ENCODE results near the gene BLACAT1. TPM values are rescaled to one million over a fixed set of nuclear protein-coding genes. Genes with fewer than 3 reads are reported as not detected.
A peak's percentile ranks its signal among the peaks of the same experiment; 100 is the strongest.
"Not testable (repeated sequence)": the region's sequence is repeated elsewhere in the genome, so short reads cannot be mapped to it uniquely, and the experiment has no call there.

BLACAT1 gene
- polyA plus RNA-seq, 4 donors: 0.22 to 0.43 (median 0.30) TPM; not detected in 1

GRCh38 chr1:205437570-205437969 is 18.3 kb downstream of the BLACAT1 start:
- Histone ChIP-seq H3K4me1 (ENCODE audit: control insufficient read depth in 3 of 3, insufficient read depth in 2 of 3, low read depth in 1 of 3, low read length in 2 of 3) (peaks cover 8 to 53% (median 15%) of the 10 kb centered on the region in 3 donors), H3K27me3 (ENCODE audit: control insufficient read depth in 3 of 3, insufficient read depth in 3 of 3, low read length in 3 of 3) (peaks cover 0 to 15% (median 0%) of the 10 kb centered on the region in 3 donors), H3K27ac (ENCODE audit: low read depth in 1 of 3, low read length in 2 of 3) (no peak overlapping the region), H3K4me3 (ENCODE audit: low read depth in 1 of 3, low read length in 3 of 3) (no peak overlapping the region), H3K9me3 (ENCODE audit: control insufficient read depth in 2 of 2, insufficient read depth in 1 of 2, low read depth in 1 of 2, low read length in 1 of 2) (no peaks in the 10 kb centered on the region), H3K36me3 (ENCODE audit: control insufficient read depth in 3 of 3, insufficient read depth in 2 of 3, low read depth in 1 of 3, low read length in 3 of 3) (peaks cover 0 to 3% (median 0%) of the 10 kb centered on the region in 3 donors)
- DNase-seq: no peak
- WGBS, 3 donors: 86 to 95% (median 90%) methylated on average over 2 of the region's 2 CpGs
- FAIRE-seq: no peak

- H3K36me3 ChIP-seq (ENCODE audit: control insufficient read depth in 3 of 3, insufficient read depth in 2 of 3, low read depth in 1 of 3, low read length in 3 of 3): peaks cover 0 to 3% (median 0%) of the 10 kb centered on the region in 3 donors
- DNase-seq (no peak), FAIRE-seq (no peak)
- peaks cover 6 to 47% (median 10%) of the 10 kb centered on the region in 3 donors for H3K4me1 ChIP-seq (ENCODE audit: control insufficient read depth in 3 of 3, insufficient read depth in 2 of 3, low read depth in 1 of 3, low read length in 2 of 3)
- H3K27me3 ChIP-seq (ENCODE audit: control insufficient read depth in 3 of 3, insufficient read depth in 3 of 3, low read length in 3 of 3): peaks cover 0 to 19% (median 0%) of the 10 kb centered on the region in 3 donors
- no peak overlapping the region for H3K27ac ChIP-seq (ENCODE audit: low read depth in 1 of 3, low read length in 2 of 3)
- no peak overlapping the region for H3K4me3 ChIP-seq (ENCODE audit: low read depth in 1 of 3, low read length in 3 of 3)
- H3K9me3 ChIP-seq (ENCODE audit: control insufficient read depth in 2 of 2, insufficient read depth in 1 of 2, low read depth in 1 of 2, low read length in 1 of 2): no peaks in the 10 kb centered on the region
- 78 to 82% (median 79%) methylated on average over 5 of the region's 5 CpGs for WGBS, 3 donors
Measured at GRCh38 chr1:205436776-205437410, 19.0 kb downstream of the BLACAT1 start.

GRCh38 chr1:205435578-205436573 is 20.0 kb downstream of the BLACAT1 start:
- Histone ChIP-seq H3K27ac (ENCODE audit: low read depth in 1 of 3, low read length in 2 of 3) (no peak overlapping the region), H3K9me3 (ENCODE audit: control insufficient read depth in 2 of 2, insufficient read depth in 1 of 2, low read depth in 1 of 2, low read length in 1 of 2) (no peaks in the 10 kb centered on the region), H3K4me3 (ENCODE audit: low read depth in 1 of 3, low read length in 3 of 3) (no peak overlapping the region), H3K4me1 (ENCODE audit: control insufficient read depth in 3 of 3, insufficient read depth in 2 of 3, low read depth in 1 of 3, low read length in 2 of 3) (peaks cover 0 to 37% (median 3%) of the 10 kb centered on the region in 3 donors), H3K27me3 (ENCODE audit: control insufficient read depth in 3 of 3, insufficient read depth in 3 of 3, low read length in 3 of 3) (peaks cover 0 to 20% (median 0%) of the 10 kb centered on the region in 3 donors), H3K36me3 (ENCODE audit: control insufficient read depth in 3 of 3, insufficient read depth in 2 of 3, low read depth in 1 of 3, low read length in 3 of 3) (peaks cover 0 to 3% (median 0%) of the 10 kb centered on the region in 3 donors)
- FAIRE-seq: no peak
- WGBS, 3 donors: 54 to 65% (median 64%) methylated on average over 11 of the region's 11 CpGs
- DNase-seq: no peak

DNA sequence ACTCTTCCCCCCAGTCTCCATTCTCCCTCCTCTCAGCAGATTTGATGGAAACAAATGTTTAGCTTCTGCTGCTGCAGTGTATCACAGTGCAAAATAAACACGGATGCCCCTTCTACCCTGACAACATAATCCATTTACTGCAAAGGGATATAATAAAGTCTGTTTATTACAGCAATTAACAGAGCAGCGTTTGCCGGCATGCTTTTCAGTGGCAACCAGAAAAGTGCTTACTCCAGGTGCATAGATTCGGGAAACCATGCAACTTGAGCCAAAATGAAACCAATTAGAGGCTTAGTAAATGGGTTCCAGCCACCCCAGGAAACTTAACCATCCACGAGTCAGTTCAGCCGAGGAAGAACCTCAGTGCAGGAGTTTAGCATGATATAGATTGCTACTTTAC is 21.1 kb downstream of the BLACAT1 start:
- FAIRE-seq (no peak), DNase-seq (peak; percentile 51 to 67)
- H3K4me3 ChIP-seq (ENCODE audit: low read depth in 1 of 3, low read length in 3 of 3): no peak overlapping the region
- H3K9me3 ChIP-seq (ENCODE audit: control insufficient read depth in 2 of 2, insufficient read depth in 1 of 2, low read depth in 1 of 2, low read length in 1 of 2): no peaks in the 10 kb centered on the region
- H3K27ac ChIP-seq (ENCODE audit: low read depth in 1 of 3, low read length in 2 of 3): no peak overlapping the region
- 14 to 48% (median 25%) methylated on average over 6 of the region's 6 CpGs for WGBS, 3 donors
- no peaks in the 10 kb centered on the region for H3K36me3 ChIP-seq (ENCODE audit: control insufficient read depth in 3 of 3, insufficient read depth in 2 of 3, low read depth in 1 of 3, low read length in 3 of 3)
- peaks cover 0 to 26% (median 0%) of the 10 kb centered on the region in 3 donors for H3K4me1 ChIP-seq (ENCODE audit: control insufficient read depth in 3 of 3, insufficient read depth in 2 of 3, low read depth in 1 of 3, low read length in 2 of 3)
- H3K27me3 ChIP-seq (ENCODE audit: control insufficient read depth in 3 of 3, insufficient read depth in 3 of 3, low read length in 3 of 3): peaks cover 0 to 27% (median 0%) of the 10 kb centered on the region in 3 donors

GRCh38 chr1:205432692-205433091 is 23.2 kb downstream of the BLACAT1 start:
- not testable (repeated sequence) for FAIRE-seq
- WGBS, 3 donors: 86 to 96% (median 86%) methylated on average over 1 of the region's 1 CpG

GRCh38 chr1:205432116-205432515 is 23.7 kb downstream of the BLACAT1 start:
- 66 to 82% (median 80%) methylated on average over 2 of the region's 2 CpGs for WGBS, 3 donors
- H3K27me3 ChIP-seq (ENCODE audit: control insufficient read depth in 3 of 3, insufficient read depth in 3 of 3, low read length in 3 of 3): peaks cover 0 to 39% (median 0%) of the 10 kb centered on the region in 3 donors

More at GRCh38 chr1:205432692-205433091, 23.2 kb downstream of the BLACAT1 start:
- DNase-seq; H3K4me3 ChIP-seq (ENCODE audit: low read depth in 1 of 3, low read length in 3 of 3); H3K36me3 ChIP-seq (ENCODE audit: control insufficient read depth in 3 of 3, insufficient read depth in 2 of 3, low read depth in 1 of 3, low read length in 3 of 3); H3K4me1 ChIP-seq (ENCODE audit: control insufficient read depth in 3 of 3, insufficient read depth in 2 of 3, low read depth in 1 of 3, low read length in 2 of 3); H3K27ac ChIP-seq (ENCODE audit: low read depth in 1 of 3, low read length in 2 of 3); H3K9me3 ChIP-seq (ENCODE audit: control insufficient read depth in 2 of 2, insufficient read depth in 1 of 2, low read depth in 1 of 2, low read length in 1 of 2): not testable (repeated sequence)
- peaks cover 0 to 35% (median 0%) of the 10 kb centered on the region in 3 donors for H3K27me3 ChIP-seq (ENCODE audit: control insufficient read depth in 3 of 3, insufficient read depth in 3 of 3, low read length in 3 of 3)

DNA sequence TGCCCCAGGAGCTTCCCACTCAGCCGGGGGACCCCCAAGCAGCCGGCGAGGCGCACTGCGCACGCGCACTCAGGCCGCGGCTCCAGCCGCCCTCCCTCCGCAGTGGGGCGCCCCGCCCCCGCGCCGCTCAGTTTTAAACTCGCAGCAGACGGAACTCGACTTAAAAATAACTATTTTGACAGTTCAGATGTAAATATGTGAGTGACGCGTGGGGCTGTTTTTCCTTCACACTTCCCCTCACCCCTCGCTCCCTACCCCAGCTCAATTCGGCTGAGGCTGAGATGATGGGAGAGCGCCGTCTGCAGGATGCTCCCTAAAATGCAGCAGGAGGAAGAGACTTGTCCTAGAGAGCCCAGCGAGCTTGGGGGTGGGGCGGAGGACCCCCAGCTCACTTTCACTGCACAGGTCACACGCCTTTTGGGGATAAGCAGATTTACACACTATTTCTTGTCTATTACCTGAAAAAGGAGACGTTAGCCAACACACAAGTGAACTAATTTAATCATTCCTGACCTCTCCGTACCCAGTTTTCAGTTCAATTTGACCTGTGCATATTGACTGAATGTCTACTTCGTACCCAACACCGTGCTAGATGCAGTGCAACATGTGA is 25.0 kb downstream of the BLACAT1 start:
- no peak for FAIRE-seq
- peaks cover 0 to 40% (median 3%) of the 10 kb centered on the region in 3 donors for H3K27me3 ChIP-seq (ENCODE audit: control insufficient read depth in 3 of 3, insufficient read depth in 3 of 3, low read length in 3 of 3)
- WGBS, 3 donors: 4 to 6% (median 6%) methylated on average over 32 of the region's 32 CpGs

More at GRCh38 chr1:205432116-205432515, 23.7 kb downstream of the BLACAT1 start:
- Histone ChIP-seq H3K4me1 (ENCODE audit: control insufficient read depth in 3 of 3, insufficient read depth in 2 of 3, low read depth in 1 of 3, low read length in 2 of 3) (peaks cover 0 to 9% (median 0%) of the 10 kb centered on the region in 3 donors), H3K4me3 (ENCODE audit: low read depth in 1 of 3, low read length in 3 of 3) (no peak overlapping the region), H3K9me3 (ENCODE audit: control insufficient read depth in 2 of 2, insufficient read depth in 1 of 2, low read depth in 1 of 2, low read length in 1 of 2) (no peaks in the 10 kb centered on the region), H3K27ac (ENCODE audit: low read depth in 1 of 3, low read length in 2 of 3) (no peak overlapping the region), H3K36me3 (ENCODE audit: control insufficient read depth in 3 of 3, insufficient read depth in 2 of 3, low read depth in 1 of 3, low read length in 3 of 3) (no peaks in the 10 kb centered on the region)
- FAIRE-seq: no peak
- DNase-seq: no peak

More for the DNA sequence above, 25.0 kb downstream of the BLACAT1 start:
- H3K4me1 ChIP-seq (ENCODE audit: control insufficient read depth in 3 of 3, insufficient read depth in 2 of 3, low read depth in 1 of 3, low read length in 2 of 3): peaks cover 0 to 9% (median 0%) of the 10 kb centered on the region in 3 donors
- peak overlapping the region; percentile 8 to 36 (median 36) for H3K4me3 ChIP-seq (ENCODE audit: low read depth in 1 of 3, low read length in 3 of 3)
- peak; percentile 53 to 71 for DNase-seq
- no peaks in the 10 kb centered on the region for H3K36me3 ChIP-seq (ENCODE audit: control insufficient read depth in 3 of 3, insufficient read depth in 2 of 3, low read depth in 1 of 3, low read length in 3 of 3)
- H3K27ac ChIP-seq (ENCODE audit: low read depth in 1 of 3, low read length in 2 of 3): no peak overlapping the region
- H3K9me3 ChIP-seq (ENCODE audit: control insufficient read depth in 2 of 2, insufficient read depth in 1 of 2, low read depth in 1 of 2, low read length in 1 of 2): no peaks in the 10 kb centered on the region
